ENCODE data around the gene DLX1. TPM values are rescaled to one million over a fixed set of nuclear protein-coding genes. Genes with fewer than 3 reads are reported as not detected.

DLX1 gene
- polyA plus RNA-seq, 4 donors = 0.09 to 0.30 (median 0.20) TPM

DNA sequence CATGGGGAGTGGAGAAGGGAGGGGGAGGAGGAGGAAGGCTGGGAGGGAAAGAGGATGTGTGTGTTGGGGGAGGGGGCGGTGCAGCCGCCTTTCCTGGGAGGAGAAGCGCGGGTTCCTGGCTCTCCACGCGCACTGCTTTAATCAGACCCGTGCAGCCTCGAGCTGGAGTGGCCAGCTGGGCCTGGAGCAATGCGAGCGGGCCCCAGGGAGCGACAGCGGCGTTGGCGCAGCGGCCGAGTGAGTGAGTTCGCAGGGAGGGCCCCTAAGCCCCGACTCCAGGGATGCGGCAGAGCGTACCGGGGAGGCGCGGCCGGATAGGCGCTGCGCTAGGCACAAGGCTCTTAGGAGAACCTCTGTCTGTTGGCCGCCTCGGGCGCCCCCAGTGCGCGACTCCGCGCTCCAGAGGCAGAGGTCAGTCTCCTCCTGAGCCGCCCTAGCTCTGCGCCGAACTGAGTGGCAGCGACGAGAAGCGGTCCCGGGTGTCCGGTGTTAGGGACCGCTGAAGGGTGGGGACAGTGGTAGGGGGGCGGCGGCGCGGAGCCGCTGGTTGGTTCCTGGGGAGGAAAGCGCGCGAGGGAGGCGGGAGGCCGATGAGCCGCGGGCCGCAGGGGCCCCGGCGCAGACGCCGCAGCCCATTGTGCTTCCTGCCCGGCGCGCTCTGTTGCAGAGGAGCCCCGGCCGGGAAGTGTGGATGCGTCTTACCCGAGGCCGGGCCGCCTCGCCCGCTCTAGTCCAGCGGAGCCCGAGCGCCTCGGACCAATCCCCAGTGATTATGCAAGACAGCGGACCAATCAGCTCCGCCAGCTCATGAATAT lies 455 bp upstream of the DLX1 start:
- DNase-seq (ENCODE audit: low read depth in 4 of 4, low spot score in 2 of 4) = peak in 3 of 4 donors; percentile 72 to 82 (median 79)

- DNase-seq (ENCODE audit: low read depth in 4 of 4, low spot score in 2 of 4) = peak in 1 of 4 donors; percentile 18
Observed at GRCh38 chr2:172086241-172087206, 1.2 kb downstream of the DLX1 start.

DNA sequence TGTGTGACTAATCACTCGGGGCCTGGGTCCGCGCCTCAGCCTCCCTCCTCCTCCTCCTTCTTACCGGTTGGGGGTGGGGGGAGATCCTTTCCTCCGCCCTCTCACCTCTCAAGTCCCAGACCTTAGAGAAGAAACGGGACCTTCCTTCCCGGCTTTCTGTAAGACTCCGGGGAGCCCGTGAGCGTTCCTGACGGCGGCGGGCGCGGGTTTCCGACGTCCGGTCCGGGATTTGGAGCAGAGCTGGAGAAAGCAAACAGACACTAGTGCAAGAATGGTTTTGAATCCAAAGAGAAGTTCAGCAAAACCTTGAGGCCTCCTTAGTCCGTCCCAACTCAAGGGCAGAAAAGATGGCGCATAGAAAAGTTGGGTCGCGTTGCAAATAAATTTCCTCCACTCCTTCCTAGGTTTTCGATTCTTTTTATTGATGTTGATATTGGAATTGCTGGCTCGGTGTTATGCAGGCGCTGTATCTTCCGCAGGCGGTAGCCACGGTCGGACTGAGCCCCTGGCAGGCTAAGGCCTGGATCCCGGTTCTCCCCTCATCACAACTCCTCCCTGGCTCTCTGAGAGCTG lies 2.0 kb downstream of the DLX1 start:
- peak in 1 of 4 donors; percentile 13 for DNase-seq (ENCODE audit: low read depth in 4 of 4, low spot score in 2 of 4)

- DNase-seq (ENCODE audit: low read depth in 4 of 4, low spot score in 2 of 4) = peak in 1 of 4 donors; percentile 10
Observed at GRCh38 chr2:172087780-172088244, 2.5 kb downstream of the DLX1 start.

- DNase-seq (ENCODE audit: low read depth in 4 of 4, low spot score in 2 of 4) = peak in 1 of 4 donors; percentile 14
Observed at GRCh38 chr2:172088245-172089004, 3.1 kb downstream of the DLX1 start.

DNA sequence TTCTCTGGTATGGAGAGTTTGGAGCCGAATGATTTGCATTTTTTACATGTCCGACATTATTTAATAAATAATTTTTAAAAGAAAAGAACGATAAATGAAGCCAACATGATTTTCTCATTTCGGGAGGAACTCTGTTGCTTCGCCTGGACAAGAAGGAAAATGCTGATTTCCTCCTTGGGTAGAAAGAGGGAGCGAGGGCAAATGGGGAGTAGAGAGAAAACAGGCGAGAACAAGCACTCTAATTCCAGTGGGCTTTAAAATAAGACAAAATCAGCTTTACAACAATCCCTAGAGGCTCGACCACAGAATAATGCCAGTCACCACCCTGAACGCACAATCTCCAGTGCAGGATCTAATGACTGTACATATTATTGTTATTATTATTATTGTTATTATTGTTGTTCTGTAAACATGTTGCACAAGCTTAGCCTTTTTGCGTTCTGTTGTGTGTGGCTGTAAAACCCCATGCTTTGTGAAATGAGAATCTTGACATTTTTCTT lies 3.7 kb downstream of the DLX1 start:
- no peak for DNase-seq (ENCODE audit: low read depth in 4 of 4, low spot score in 2 of 4)

GRCh38 chr2:172089633-172090032 lies 4.3 kb downstream of the DLX1 start:
- no peak for DNase-seq (ENCODE audit: low read depth in 4 of 4, low spot score in 2 of 4)

- DNase-seq (ENCODE audit: low read depth in 4 of 4, low spot score in 2 of 4) = no peak
Observed at GRCh38 chr2:172090044-172090961, 5.0 kb downstream of the DLX1 start.

- no peak for DNase-seq (ENCODE audit: low read depth in 4 of 4, low spot score in 2 of 4)
Observed at GRCh38 chr2:172091000-172091641, 5.8 kb downstream of the DLX1 start.

GRCh38 chr2:172091761-172092566 lies 6.7 kb downstream of the DLX1 start:
- DNase-seq (ENCODE audit: low read depth in 4 of 4, low spot score in 2 of 4) = no peak

GRCh38 chr2:172092716-172093415 lies 7.6 kb downstream of the DLX1 start:
- DNase-seq (ENCODE audit: low read depth in 4 of 4, low spot score in 2 of 4) = no peak

- peak in 1 of 4 donors; percentile 23 for DNase-seq (ENCODE audit: low read depth in 4 of 4, low spot score in 2 of 4)
Observed at GRCh38 chr2:172093416-172094293, 8.3 kb downstream of the DLX1 start.

DNA sequence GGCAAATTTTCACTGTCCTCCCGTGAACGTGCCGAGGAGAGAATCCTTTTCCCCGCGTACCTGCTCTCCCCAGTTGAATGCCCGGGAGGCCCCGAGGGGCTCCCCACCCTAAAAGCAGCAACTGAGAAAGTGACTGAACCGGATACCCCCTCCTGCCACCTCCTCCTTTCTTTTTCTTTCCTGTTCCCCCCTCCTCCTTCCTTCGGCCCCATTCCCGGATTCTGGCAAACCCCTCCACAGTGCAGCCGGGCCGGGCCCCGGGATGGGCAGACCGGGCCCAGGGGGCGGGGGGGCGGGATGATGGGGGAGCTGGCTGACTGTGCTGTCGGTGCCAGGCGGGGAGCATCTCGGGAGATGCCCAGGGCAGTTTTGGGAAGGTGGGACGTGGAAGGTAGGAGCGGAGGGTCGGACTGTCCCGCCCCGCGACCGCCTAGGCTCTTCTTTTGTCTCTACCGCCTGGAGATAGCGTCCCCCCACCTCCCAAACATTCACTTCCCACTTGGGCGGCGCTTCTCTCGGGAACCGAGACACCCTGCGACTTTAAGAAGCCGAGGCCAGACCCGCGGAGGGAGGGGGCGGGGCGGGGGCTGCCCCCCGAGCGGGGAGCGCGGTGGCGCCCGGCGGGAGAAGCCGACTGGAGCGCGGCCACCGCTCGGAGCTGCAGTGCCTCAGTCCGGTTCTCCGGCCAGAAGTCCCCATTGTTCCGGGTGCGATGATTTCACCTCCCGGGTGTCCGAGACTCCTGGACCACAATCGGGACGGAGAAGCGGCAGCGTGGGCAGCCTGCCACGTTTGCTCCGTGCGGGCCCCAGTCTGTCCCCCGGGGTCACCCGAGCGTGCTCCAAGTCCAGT lies 9.2 kb downstream of the DLX1 start:
- no peak for DNase-seq (ENCODE audit: low read depth in 4 of 4, low spot score in 2 of 4)

- peak in 1 of 4 donors; percentile 10 for DNase-seq (ENCODE audit: low read depth in 4 of 4, low spot score in 2 of 4)
Observed at GRCh38 chr2:172095146-172095904, 10.0 kb downstream of the DLX1 start.

All from left renal cortex interstitium (tissue), 4 donors.